ENCODE results near the gene GNPTAB. TPM values are rescaled to one million over a fixed set of nuclear protein-coding genes. Genes with fewer than 3 reads are reported as not detected.

The GNPTAB gene
- total RNA-seq, 2 donors from 2014 or later = 27.8 to 30.5 TPM

GRCh38 chr12:101706403-101706802, 124.4 kb downstream of the GNPTAB start:
- no peak for DNase-seq
- no peak overlapping the region for H3K27ac ChIP-seq (ENCODE audit: low read depth, low read length)
- no peak overlapping the region for H3K27ac Mint-ChIP-seq
- no peaks in the 10 kb centered on the region for H3K4me1 ChIP-seq (ENCODE audit: control insufficient read depth, insufficient read depth, low read length)
- H3K4me3 Mint-ChIP-seq = no peak overlapping the region
- no peak overlapping the region for H3K9ac ChIP-seq (ENCODE audit: extremely low read depth, low read length, poor library complexity, severe bottlenecking)
- TF ChIP-seq CTCF (conservative IDR thresholded peaks at IDR 0.05) = no peak
- H3K36me3 ChIP-seq (ENCODE audit: control insufficient read depth, insufficient read depth, low read length) = no peaks in the 10 kb centered on the region
- H3K4me3 ChIP-seq (ENCODE audit: low read length) = no peak overlapping the region
- H3K27me3 Mint-ChIP-seq (ENCODE audit: insufficient read depth) = no peaks in the 10 kb centered on the region
- H3K9me3 Mint-ChIP-seq = no peaks in the 10 kb centered on the region
- no peaks in the 10 kb centered on the region for H3K27me3 ChIP-seq (ENCODE audit: control insufficient read depth, insufficient read depth, low read length, poor library complexity, severe bottlenecking)
- 94% methylated on average over 1 of the region's 1 CpG; no CpG with 5 or more reads in 1 of the 2 experiments for WGBS, 2 experiments (ENCODE audit: insufficient coverage in 1 of 2, insufficient read length in 1 of 2)
- no peaks in the 10 kb centered on the region for H3K9me3 ChIP-seq (ENCODE audit: control insufficient read depth, low read length)
- H3K36me3 Mint-ChIP-seq (ENCODE audit: low read depth) = no peaks in the 10 kb centered on the region
- peaks cover 18% of the 10 kb centered on the region for H3K4me1 Mint-ChIP-seq

GRCh38 chr12:101703487-101703886, 127.3 kb downstream of the GNPTAB start:
- peak; percentile 58 for DNase-seq
- H3K27ac ChIP-seq (ENCODE audit: low read depth, low read length) = no peak overlapping the region
- Mint-ChIP-seq H3K4me3 (no peak overlapping the region), H3K4me1 (peaks cover 16% of the 10 kb centered on the region), H3K27ac (no peak overlapping the region), H3K27me3 (ENCODE audit: insufficient read depth) (no peaks in the 10 kb centered on the region), H3K9me3 (no peaks in the 10 kb centered on the region), H3K36me3 (ENCODE audit: low read depth) (no peaks in the 10 kb centered on the region)
- no peaks in the 10 kb centered on the region for H3K36me3 ChIP-seq (ENCODE audit: control insufficient read depth, insufficient read depth, low read length)
- no peak for TF ChIP-seq CTCF (conservative IDR thresholded peaks at IDR 0.05)
- H3K4me1 ChIP-seq (ENCODE audit: control insufficient read depth, insufficient read depth, low read length) = no peaks in the 10 kb centered on the region
- H3K9me3 ChIP-seq (ENCODE audit: control insufficient read depth, low read length) = no peaks in the 10 kb centered on the region
- no peaks in the 10 kb centered on the region for H3K27me3 ChIP-seq (ENCODE audit: control insufficient read depth, insufficient read depth, low read length, poor library complexity, severe bottlenecking)
- no peak overlapping the region for H3K4me3 ChIP-seq (ENCODE audit: low read length)
- WGBS, 2 experiments (ENCODE audit: insufficient coverage in 1 of 2, insufficient read length in 1 of 2) = 86 to 100% methylated on average over 1 to 3 of the region's 3 CpGs
- H3K9ac ChIP-seq (ENCODE audit: extremely low read depth, low read length, poor library complexity, severe bottlenecking) = no peak overlapping the region

- peaks cover 22% of the 10 kb centered on the region for H3K27me3 Mint-ChIP-seq (ENCODE audit: insufficient read depth)
- no peaks in the 10 kb centered on the region for H3K9me3 Mint-ChIP-seq
- TF ChIP-seq CTCF (conservative IDR thresholded peaks at IDR 0.05) = no peak
- no peaks in the 10 kb centered on the region for H3K36me3 Mint-ChIP-seq (ENCODE audit: low read depth)
- Histone ChIP-seq H3K36me3 (ENCODE audit: control insufficient read depth, insufficient read depth, low read length) (no peaks in the 10 kb centered on the region), H3K4me1 (ENCODE audit: control insufficient read depth, insufficient read depth, low read length) (peaks cover 6% of the 10 kb centered on the region), H3K27ac (ENCODE audit: low read depth, low read length) (no peak overlapping the region), H3K9me3 (ENCODE audit: control insufficient read depth, low read length) (no peaks in the 10 kb centered on the region), H3K27me3 (ENCODE audit: control insufficient read depth, insufficient read depth, low read length, poor library complexity, severe bottlenecking) (peaks cover 16% of the 10 kb centered on the region), H3K9ac (ENCODE audit: extremely low read depth, low read length, poor library complexity, severe bottlenecking) (no peak overlapping the region), H3K4me3 (ENCODE audit: low read length) (no peak overlapping the region)
- H3K27ac Mint-ChIP-seq = no peak overlapping the region
- no peak for DNase-seq
- H3K4me1 Mint-ChIP-seq = peaks cover 13% of the 10 kb centered on the region
- 71 to 94% methylated on average over 1 to 2 of the region's 2 CpGs for WGBS, 2 experiments (ENCODE audit: insufficient coverage in 1 of 2, insufficient read length in 1 of 2)
- no peak overlapping the region for H3K4me3 Mint-ChIP-seq
These were observed 130.4 kb downstream of the GNPTAB start for GRCh38 chr12:101700299-101700820.

Data from endodermal cell (in vitro differentiated cells).